GM23338 (cell line): Measurements from ENCODE around the gene FMN1. TPM values are rescaled to one million over a fixed set of nuclear protein-coding genes. Genes with fewer than 3 reads are reported as not detected.

Experiments used
- ATAC-seq: fragments of 200-7000 bp; cut with Tn5 transposase; 3 replicates; pipeline ENCODE4 v1.9.1; 2020
- DNase-seq: peaks from one replicate; pipeline ENCODE4 v3.0.0-alpha.2; 2015; ENCODE audit warnings: low spot score
- H2AFZ ChIP-seq: fragments of 200-600 bp; sonication (generic); 2 replicates; pipeline ENCODE4 v1.8.0; 2016; ENCODE audit warnings: antibody characterized with exemption, mild to moderate bottlenecking, moderate library complexity
- H3F3A ChIP-seq: fragments of 200-600 bp; sonication (generic); replicated peaks from 2 replicates; pipeline ENCODE4 v1.8.0; 2017; ENCODE audit warnings: antibody characterized with exemption, mixed run types, low read depth
- H3K27ac ChIP-seq: fragments of 200-600 bp; sonication (generic); 2 replicates; pipeline ENCODE4 v1.6.1; 2016; ENCODE audit warnings: low read depth
- H3K27me3 ChIP-seq: fragments of 200-600 bp; sonication (generic); 2 replicates; pipeline ENCODE4 v1.8.0; 2016; ENCODE audit warnings: mild to moderate bottlenecking, mixed run types, moderate library complexity; ENCODE audit not compliant: insufficient read depth
- H3K36me3 ChIP-seq: fragments of 200-600 bp; sonication (generic); 2 replicates; pipeline ENCODE4 v1.8.0; 2016; ENCODE audit warnings: mild to moderate bottlenecking; ENCODE audit not compliant: insufficient read depth
- H3K4me1 ChIP-seq: fragments of 200-600 bp; sonication (generic); 2 replicates; pipeline ENCODE4 v1.8.0; 2016; ENCODE audit warnings: mild to moderate bottlenecking, moderate library complexity; ENCODE audit not compliant: insufficient read depth
- H3K4me2 ChIP-seq: fragments of 200-600 bp; sonication (generic); 2 replicates; pipeline ENCODE4 v1.7.1; 2017; ENCODE audit warnings: mixed run types
- H3K4me3 ChIP-seq: fragments of 200-600 bp; sonication (generic); 2 replicates; pipeline ENCODE4 v1.6.1; 2016; ENCODE audit warnings: mixed run types
- H3K79me2 ChIP-seq: fragments of 200-600 bp; sonication (generic); replicated peaks from 2 replicates; pipeline ENCODE4 v1.8.0; 2017; ENCODE audit warnings: mild to moderate bottlenecking; ENCODE audit not compliant: insufficient read depth
- H3K9me2 ChIP-seq: fragments of 200-600 bp; sonication (generic); 2 replicates; pipeline ENCODE4 v1.8.0; 2017; ENCODE audit not compliant: insufficient read depth
- H4K20me1 ChIP-seq: fragments of 200-600 bp; sonication (generic); replicated peaks from 2 replicates; pipeline ENCODE4 v1.8.0; 2017; ENCODE audit warnings: mild to moderate bottlenecking; ENCODE audit not compliant: insufficient read depth
- H3K27ac Mint-ChIP-seq: 2 replicates; pipeline ENCODE4 v1.8.0; 2020; ENCODE audit warnings: inconsistent platforms, mild to moderate bottlenecking, moderate library complexity, mixed read lengths
- H3K27me3 Mint-ChIP-seq: 3 replicates; pipeline ENCODE4 v1.8.0; 2022; ENCODE audit warnings: low read depth, mild to moderate bottlenecking, moderate library complexity, mixed read lengths, inconsistent platforms; ENCODE audit not compliant: insufficient read depth, poor library complexity
- H3K36me3 Mint-ChIP-seq: 3 replicates; pipeline ENCODE4 v1.8.0; 2021; ENCODE audit warnings: low read depth, mild to moderate bottlenecking, inconsistent platforms, moderate library complexity, mixed read lengths
- H3K4me1 Mint-ChIP-seq: 3 replicates; pipeline ENCODE4 v1.8.0; 2020; ENCODE audit warnings: mild to moderate bottlenecking, inconsistent platforms, mixed read lengths
- H3K4me3 Mint-ChIP-seq: 3 replicates; pipeline ENCODE4 v1.8.0; 2021; ENCODE audit warnings: moderate library complexity, mild to moderate bottlenecking, inconsistent platforms, mixed read lengths
- H3K9me3 Mint-ChIP-seq: 3 replicates; pipeline ENCODE4 v1.8.0; 2020; ENCODE audit warnings: moderate library complexity, mild to moderate bottlenecking, inconsistent platforms, mixed read lengths
- CREB1 ChIP-seq: fragments of 250-450 bp; sonication (Bioruptor Pico); IDR thresholded peaks from 2 replicates; pipeline ENCODE4 v1.5.0; 2020; ENCODE audit warnings: low read depth, mild to moderate bottlenecking, moderate library complexity
- ETS1 ChIP-seq: IDR thresholded peaks from 2 replicates; pipeline ENCODE4 v1.6.1; 2016; ENCODE audit warnings: antibody characterized with exemption
- EZH2phosphoT487 ChIP-seq: fragments of 200-600 bp; sonication (generic); IDR thresholded peaks from one replicate; pipeline ENCODE4 v1.8.1; 2018; ENCODE audit warnings: antibody characterized with exemption; ENCODE audit not compliant: unreplicated experiment
- NANOG ChIP-seq: IDR thresholded peaks from 2 replicates; pipeline ENCODE4 v1.6.1; 2016; ENCODE audit warnings: antibody characterized with exemption, borderline replicate concordance
- POLR2AphosphoS5 ChIP-seq: IDR thresholded peaks from 2 replicates; pipeline ENCODE4 v1.6.1; 2016; ENCODE audit warnings: antibody characterized with exemption, low read depth
- STAT1 ChIP-seq: IDR thresholded peaks from one replicate; pipeline ENCODE4 v1.6.1; 2016; ENCODE audit warnings: antibody characterized with exemption; ENCODE audit not compliant: unreplicated experiment
- ZNF114 ChIP-seq: fragments of 250-450 bp; sonication (Bioruptor Pico); IDR thresholded peaks from 2 replicates; pipeline ENCODE4 v1.5.0; 2020; ENCODE audit warnings: mild to moderate bottlenecking, moderate library complexity
- ZNF331 ChIP-seq: fragments of 250-450 bp; sonication (Bioruptor Pico); IDR thresholded peaks from 2 replicates; pipeline ENCODE4 v1.5.0; 2020; ENCODE audit warnings: low read depth, mild to moderate bottlenecking, moderate library complexity
- ZNF462 ChIP-seq: fragments of 250-450 bp; sonication (Bioruptor Pico); IDR thresholded peaks from 2 replicates; pipeline ENCODE4 v1.5.0; 2020; ENCODE audit warnings: mild to moderate bottlenecking, moderate library complexity
- polyA plus RNA-seq: library from polyadenylated mRNA; unstranded; fragments of >200 nt; fragmentation: Nextera tagmentation; extraction: Ambion mirVana; gene quantifications from 2 replicates; pipeline ENCODE4 v1.2.1, GENCODE V29; 2016
- total RNA-seq: library from RNA; depleted of rRNA; stranded (reverse); fragments of >200 nt; shearing (Covaris generic); gene quantifications from 2 replicates; pipeline ENCODE4 v1.2.3, GENCODE V29; 2014

FMN1 gene
- total and polyA plus RNA-seq, 2 experiments from 2014 or later: 1.2 to 1.6 TPM

- TF ChIP-seq ZNF331 (CRISPR knock-in tag) (no peak), ETS1 (no peak), POLR2AphosphoS5 (no peak), CREB1 (CRISPR knock-in tag) (no peak), STAT1 (no peak), NANOG (no peak), EZH2phosphoT487 (no peak)
Measured at GRCh38 chr15:33005582-33005981, 188.9 kb downstream of the FMN1 start (continued).

GRCh38 chr15:33001926-33002325, 192.6 kb downstream of the FMN1 start:
- no peaks in the 10 kb centered on the region for H3K36me3 Mint-ChIP-seq
- Histone ChIP-seq H3K79me2 (no peaks in the 10 kb centered on the region), H3F3A (no peaks in the 10 kb centered on the region), H3K27me3 (no peaks in the 10 kb centered on the region), H3K4me3 (no peak overlapping the region), H3K27ac (no peak overlapping the region), H3K4me1 (no peaks in the 10 kb centered on the region), H3K36me3 (no peaks in the 10 kb centered on the region), H4K20me1 (no peaks in the 10 kb centered on the region), H3K4me2 (no peak overlapping the region), H2AFZ (no peak overlapping the region), H3K9me2 (peaks cover 4% of the 10 kb centered on the region; the same call in 1 of the 2 replicates)
- H3K27me3 Mint-ChIP-seq: no peaks in the 10 kb centered on the region
- H3K9me3 Mint-ChIP-seq: peaks cover 3% of the 10 kb centered on the region; the same call in 1 of the 3 replicates
- ATAC-seq: no peak
- DNase-seq: no peak
- no peak overlapping the region for H3K27ac Mint-ChIP-seq
- TF ChIP-seq ZNF462 (CRISPR knock-in tag) (no peak), ZNF114 (CRISPR knock-in tag) (no peak), ZNF331 (CRISPR knock-in tag) (no peak), STAT1 (no peak), CREB1 (CRISPR knock-in tag) (no peak)
- no peak overlapping the region for H3K4me3 Mint-ChIP-seq
- peaks cover 2% of the 10 kb centered on the region; the same call in 1 of the 3 replicates for H3K4me1 Mint-ChIP-seq
